Pancreas (tissue), 10 donors: Measurements from ENCODE around the gene PAQR4. TPM values are rescaled to one million over a fixed set of nuclear protein-coding genes. Genes with fewer than 3 reads are reported as not detected.
A peak's percentile ranks its signal among the peaks of the same experiment; 100 is the strongest.

Source experiments
- ATAC-seq, 4 donors: fragments of 200-7000 bp; cut with Tn5 transposase; one replicate each; pipeline versions ENCODE4 v1.8.0 to v1.9.1; 2020; ENCODE audit warnings: mild to moderate bottlenecking in 4 of 4, moderate library complexity in 4 of 4
- DNase-seq, 6 donors: peaks; one replicate each; pipeline ENCODE4 v3.0.0-alpha.2; 2020
- FAIRE-seq: peaks from 2 replicates; lab custom pipeline; 2012; peaks lifted over from hg19 to GRCh38; lab: Jason Lieb, UNC
- H3K27ac ChIP-seq, 4 donors: fragments of 200-600 bp; sonication (generic); 1 replicate in 3 of 4; 2 replicates in 1 of 4; pipeline versions ENCODE4 v1.5.0 to v1.8.0; 2020
- H3K27me3 ChIP-seq, 4 donors: fragments of 200-600 bp; one replicate each; pipeline ENCODE4 v1.8.0; 2021
- H3K36me3 ChIP-seq, 3 donors: fragments of 200-600 bp; sonication (generic) in 1 of 3; one replicate each; pipeline versions ENCODE4 v1.5.0 to v1.8.0; 2020 to 2021
- H3K4me1 ChIP-seq, 3 donors: fragments of 200-600 bp; one replicate each; pipeline ENCODE4 v1.8.0; 2021
- H3K4me3 ChIP-seq, 4 donors: fragments of 200-600 bp; sonication (generic) in 2 of 4; one replicate each; pipeline versions ENCODE4 v1.5.0 to v1.8.0; 2020 to 2021
- H3K9me3 ChIP-seq, 4 donors: fragments of 200-600 bp; one replicate each; pipeline ENCODE4 v1.8.0; 2021
- CTCF ChIP-seq, 4 donors: fragments of 200-600 bp; sonication (generic) in 3 of 4; IDR thresholded peaks; one replicate each; pipeline versions ENCODE4 v1.5.0 to v1.8.0; 2021; ENCODE audit warnings: antibody characterized with exemption in 4 of 4
- WGBS, 2 donors: extraction: QIAGEN DNeasy Blood & Tissue Kit; methylation state at CpG; one replicate each; pipeline ENCODE4 v1.1.7; 2013; 5-methylcytosine and 5-hydroxymethylcytosine counted together
- intact Hi-C, 3 donors: fragments of 100-400 bp; cut with DNase I; formaldehyde crosslinking; loops; one replicate each; pipeline versions ENCODE4 v1.11.1 to v1.14.2; 2022
- polyA plus RNA-seq, 2 donors: library from polyadenylated mRNA; stranded (reverse); fragments of 200-250 nt; gene quantifications; one replicate each; pipeline ENCODE4 v1.2.3, GENCODE V29; 2013
- total RNA-seq, 6 donors: library from RNA; stranded (reverse); fragmentation: NEBNext Ultra II Directional in 4 of 6; extraction: Animal tissue kit (Norgen Biotek cat#: 25700) in 4 of 6; gene quantifications; one replicate each; pipeline versions ENCODE4 v1.2.1 to v1.2.4, GENCODE V29; 2021 to 2023
- donor health status: healthy with polysubstance abuse.
- donor health status: DM: no; HTN: no; CAD: no; lungs with moderate emphysema.
- donor health status: DM: no; HTN: no; CAD: no.
- donor health status: control.
- donor health status: control.
- donor health status: Bipolar disorder and iron deficiency.
- donor health status: DM: yes; HTN: yes; CAD: no.
- donor health status: DM: no; HTN: no; CAD: no.
- donor health status: DM: no; HTN: no; CAD: no.
- donor health status: DM: yes; HTN: yes; CAD: no.

Gene PAQR4
- total and polyA plus RNA-seq, 8 donors = 5.3 to 12.5 (median 6.6) TPM

GRCh38 chr16:2981177-2981898 lies 12.2 kb downstream of the PAQR4 start:
- Histone ChIP-seq H3K36me3 (no peaks in the 10 kb centered on the region), H3K4me3 (peak overlapping the region in 2 of 4 donors; percentile 73 to 79), H3K9me3 (no peaks in the 10 kb centered on the region), H3K27me3 (no peaks in the 10 kb centered on the region), H3K4me1 (peaks cover 31 to 62% (median 31%) of the 10 kb centered on the region in 3 donors), H3K27ac (no peak overlapping the region)
- DNase-seq (peak in 2 of 6 donors; percentile 40 to 51), FAIRE-seq (no peak), ATAC-seq (no peak)
- intact Hi-C loops = loop anchor here in 1 of 3 donors (5.0 kb wide), 1 partner anchor 59 kb away; no protein-coding TSS in a partner anchor
- WGBS, 2 donors = 54 to 60% methylated on average over 33 of the region's 33 CpGs
- no peak for TF ChIP-seq CTCF (IDR thresholded peaks at IDR 0.05)

GRCh38 chr16:2981899-2982250 lies 12.7 kb downstream of the PAQR4 start:
- DNase-seq (peak in 2 of 6 donors; percentile 41 to 55), ATAC-seq (no peak), FAIRE-seq (no peak)
- Histone ChIP-seq H3K27ac (no peak overlapping the region), H3K4me3 (no peak overlapping the region), H3K9me3 (no peaks in the 10 kb centered on the region), H3K27me3 (no peaks in the 10 kb centered on the region), H3K36me3 (no peaks in the 10 kb centered on the region), H3K4me1 (peaks cover 26 to 59% (median 27%) of the 10 kb centered on the region in 3 donors)
- TF ChIP-seq CTCF (IDR thresholded peaks at IDR 0.05) = no peak
- WGBS, 2 donors = 76 to 79% methylated on average over 4 of the region's 4 CpGs
- intact Hi-C loops = loop anchor here in 1 of 3 donors (5.0 kb wide), 1 partner anchor 60 kb away; no protein-coding TSS in a partner anchor

GRCh38 chr16:2982402-2982801 lies 13.3 kb downstream of the PAQR4 start:
- no peak for TF ChIP-seq CTCF (IDR thresholded peaks at IDR 0.05)
- Histone ChIP-seq H3K4me3 (no peak overlapping the region), H3K9me3 (no peaks in the 10 kb centered on the region), H3K36me3 (no peaks in the 10 kb centered on the region), H3K4me1 (peaks cover 22 to 54% (median 22%) of the 10 kb centered on the region in 3 donors), H3K27ac (no peak overlapping the region), H3K27me3 (no peaks in the 10 kb centered on the region)
- intact Hi-C loops = loop anchor here in 1 of 3 donors (5.0 kb wide), 1 partner anchor 60 kb away; no protein-coding TSS in a partner anchor
- FAIRE-seq = no peak
- 85 to 86% methylated on average over 5 of the region's 5 CpGs for WGBS, 2 donors
- ATAC-seq = no peak
- no peak for DNase-seq

- DNase-seq = peak in 5 of 6 donors; percentile 66 to 94 (median 84)
- intact Hi-C loops = loop anchor here in 1 of 3 donors (5.0 kb wide), 1 partner anchor 61 kb away; no protein-coding TSS in a partner anchor
- no peaks in the 10 kb centered on the region for H3K9me3 ChIP-seq
- H3K4me3 ChIP-seq = peak overlapping the region in 1 of 4 donors; percentile 13
- no peaks in the 10 kb centered on the region for H3K36me3 ChIP-seq
- ATAC-seq = peak; percentile 26 to 64 (median 54)
- WGBS, 2 donors = 8 to 9% methylated on average over 42 of the region's 42 CpGs
- no peak for FAIRE-seq
- H3K27me3 ChIP-seq = no peaks in the 10 kb centered on the region
- H3K27ac ChIP-seq = no peak overlapping the region
- peaks cover 13 to 45% (median 17%) of the 10 kb centered on the region in 3 donors for H3K4me1 ChIP-seq
- peak; percentile 95 to 97 (median 96) for TF ChIP-seq CTCF (IDR thresholded peaks at IDR 0.05)
Observed at GRCh38 chr16:2983706-2984136, 14.6 kb downstream of the PAQR4 start.
